Measurements from ENCODE around the gene S1PR1. TPM values are rescaled to one million over a fixed set of nuclear protein-coding genes. Genes with fewer than 3 reads are reported as not detected.

S1PR1 gene
- total and polyA plus RNA-seq, 2 of the 13 experiments (the other 11 are each of a cell fraction or from before 2014, with no cell fraction given): not detected

- TF ChIP-seq HNF1B (CRISPR knock-in tag; IDR thresholded peaks at IDR 0.05) (peak; percentile 65; the same call in 1 of the 2 replicates), GATA4 (IDR thresholded peaks at IDR 0.05; ENCODE audit: borderline replicate concordance, low read depth) (no peak), NFE2 (CRISPR knock-in tag; IDR thresholded peaks at IDR 0.05) (no peak)
These were observed 43.1 kb upstream of the S1PR1 start (continued) for GRCh38 chr1:101193733-101194169.

GRCh38 chr1:101194746-101195145 lies 42.1 kb upstream of the S1PR1 start:
- no peak for TF ChIP-seq ZFY (CRISPR knock-in tag; IDR thresholded peaks at IDR 0.05)
- no peak for TF ChIP-seq CSRNP2 (CRISPR knock-in tag; conservative IDR thresholded peaks at IDR 0.05; ENCODE audit: low read depth)
- no peak for TF ChIP-seq ZSCAN25 (CRISPR knock-in tag; IDR thresholded peaks at IDR 0.05)
- TF ChIP-seq HIC2 (CRISPR knock-in tag; IDR thresholded peaks at IDR 0.05; ENCODE audit: low read depth): no peak
- TF ChIP-seq TMF1 (CRISPR knock-in tag; IDR thresholded peaks at IDR 0.05; ENCODE audit: low read depth): no peak
- TF ChIP-seq TCF12 (IDR thresholded peaks at IDR 0.05): no peak
- TF ChIP-seq TCF12 (CRISPR knock-in tag; IDR thresholded peaks at IDR 0.05): no peak
- Histone ChIP-seq H3K4me3 (replicated peaks in 1 of 3; ENCODE audit: insufficient read depth in 1 of 3, low read depth in 2 of 3, low read length in 3 of 3) (no peak overlapping the region), H3K9me3 (ENCODE audit: low read length) (no peaks in the 10 kb centered on the region), H3K9ac (ENCODE audit: insufficient read depth, low read depth, low read length) (no peak overlapping the region), H3K27ac (ENCODE audit: extremely low read length, insufficient read depth, low read length) (no peak overlapping the region), H3K4me1 (ENCODE audit: insufficient read depth, low read length) (peaks cover 15% of the 10 kb centered on the region), H3K36me3 (replicated peaks in 1 of 2; ENCODE audit: control insufficient read depth in 1 of 2, insufficient read depth in 2 of 2, low read length in 2 of 2) (no peaks in the 10 kb centered on the region), H3K27me3 (ENCODE audit: control insufficient read depth in 1 of 2, insufficient read depth in 2 of 2, low read length in 2 of 2) (peaks cover 0 to 8% of the 10 kb centered on the region in 2 experiments; a peak in 1 of 5 replicates), H2AFZ (ENCODE audit: low read length) (no peak overlapping the region), H4K20me1 (ENCODE audit: insufficient read depth, low read length) (no peaks in the 10 kb centered on the region), H3K4me2 (ENCODE audit: low read depth, low read length) (no peak overlapping the region), H3K79me2 (ENCODE audit: insufficient read depth, low read length) (no peaks in the 10 kb centered on the region)
- intact Hi-C loops (cut with micrococcal nuclease; ENCODE audit: unreplicated experiment) (no loop called here), in situ Hi-C loops (cut with HindIII; ENCODE audit: extremely low pct_ligation_motif_present, low pct_unique_long_range_greater_than_20kb) (no loop called here)
- CTCF ChIA-PET (ENCODE audit: low intra/inter-chr PET ratio, low total read pairs): no interaction called here
- no TSS peak for BruUV-seq (replicated peaks)
- ATAC-seq (no peak), DNase-seq (ENCODE audit: low spot score) (no peak), FAIRE-seq (no peak)
- 100% methylated on average over 1 of the region's 1 CpG for WGBS (ENCODE audit: low lambda C conversion rate)
- POLR2A ChIA-PET: no interaction called here
